SKM-1 (cell line): ENCODE results near the gene CAMK1D.

ENCODE experiments used
- DNase-seq: peaks from one replicate; lab custom pipeline; 2025; ENCODE audit not compliant: unreplicated experiment; lab: John Stamatoyannopoulos, UW

Gene CAMK1D

DNA sequence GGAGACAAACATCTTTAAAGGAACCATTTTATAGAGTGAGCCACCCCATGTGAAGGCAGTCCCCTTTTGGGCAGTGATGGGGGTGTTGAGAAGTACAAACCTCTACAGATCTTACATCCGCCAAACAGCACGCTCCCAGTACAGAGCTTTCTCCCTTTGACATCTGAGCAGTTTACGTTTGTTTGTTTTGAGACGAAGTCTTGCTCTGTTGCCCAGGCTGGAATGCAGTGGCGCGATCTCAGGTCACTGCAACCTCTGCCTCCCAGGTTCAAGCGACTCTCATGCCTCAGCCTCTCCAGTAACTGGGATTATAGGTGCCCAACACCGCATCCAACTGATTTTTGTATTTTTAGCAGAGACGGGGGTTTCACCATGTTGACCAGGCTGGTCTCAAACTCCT is 523.2 kb downstream of the CAMK1D start:
- DNase-seq, result no peak

DNA sequence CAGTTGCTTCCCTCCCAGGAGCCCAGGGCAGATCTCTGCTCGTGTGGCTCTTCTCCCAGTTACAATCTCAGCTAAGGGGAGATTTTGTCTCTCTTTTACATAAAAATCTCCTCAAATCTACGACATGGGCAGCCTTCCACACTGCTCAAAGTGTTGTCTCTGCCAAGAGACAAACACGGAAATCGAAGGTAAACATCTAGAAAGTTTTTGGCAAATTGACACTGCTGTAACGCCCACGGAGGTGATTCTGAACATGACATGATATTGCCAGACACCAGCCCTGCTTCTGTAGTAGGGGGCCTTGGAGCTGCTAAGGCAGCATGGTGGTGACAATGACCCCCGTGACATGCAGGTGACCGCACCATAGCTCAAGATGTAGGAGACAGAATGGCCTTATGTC is 523.8 kb downstream of the CAMK1D start:
- no peak for DNase-seq

DNA sequence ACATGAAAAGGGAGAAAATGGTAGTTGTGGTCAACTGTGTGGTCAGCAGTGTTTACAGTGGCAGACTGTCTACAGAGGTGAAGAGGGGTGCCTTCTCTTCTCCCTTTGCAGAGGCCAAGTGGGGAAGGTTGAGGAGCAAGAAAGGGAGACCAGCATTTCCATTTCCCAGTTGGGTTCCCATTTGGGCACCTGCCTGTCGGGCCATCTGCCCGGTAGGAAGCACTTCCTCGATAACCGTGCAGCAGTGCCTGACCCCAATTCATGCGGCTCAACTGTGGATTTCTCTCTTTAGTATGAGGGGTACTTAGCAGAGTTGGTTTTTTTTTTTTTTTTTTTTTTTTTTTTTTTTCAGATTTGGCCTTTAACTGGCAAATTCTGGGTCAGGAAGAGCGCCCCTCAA is 525.2 kb downstream of the CAMK1D start:
- no peak for DNase-seq

DNA sequence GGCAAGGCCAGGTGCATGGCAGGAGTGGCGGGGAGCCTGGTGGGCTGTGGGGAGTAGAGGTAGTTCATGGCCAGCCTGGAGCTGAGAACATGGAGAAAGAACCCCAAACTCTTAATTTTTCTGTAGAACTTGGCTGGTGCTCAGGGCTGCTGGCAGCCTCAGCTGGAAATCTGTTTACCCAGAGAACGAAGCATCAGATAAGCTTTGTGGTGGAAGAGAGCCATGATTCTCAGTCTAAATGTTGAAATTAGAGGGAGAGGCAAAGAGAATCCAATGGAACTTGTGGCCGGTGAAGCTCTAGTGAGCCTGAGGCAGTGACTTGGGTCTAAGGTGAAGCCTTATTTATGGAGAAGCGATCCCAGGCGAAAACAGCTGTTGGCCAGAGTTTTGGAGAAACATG is 525.8 kb downstream of the CAMK1D start:
- DNase-seq, result no peak

DNA sequence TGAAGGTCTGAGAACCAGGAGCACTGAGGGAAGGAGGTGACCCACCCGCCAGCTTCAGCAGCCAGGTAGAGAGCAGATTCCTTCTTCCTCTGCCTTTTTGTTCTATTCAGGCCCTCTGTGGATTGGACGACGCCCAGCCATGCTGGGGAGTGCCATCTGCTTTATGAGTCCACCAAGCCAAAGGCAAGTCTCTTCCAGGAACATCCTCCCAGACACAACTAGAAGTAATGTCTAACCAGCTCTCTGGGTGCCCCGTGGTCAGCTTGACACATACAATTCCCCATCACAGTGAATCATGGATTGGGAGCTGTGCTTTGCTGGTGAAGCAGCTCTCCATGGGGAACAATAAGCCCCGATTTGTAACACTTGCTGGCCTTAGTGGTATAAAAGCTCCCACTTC is 526.9 kb downstream of the CAMK1D start:
- DNase-seq, result no peak

DNA sequence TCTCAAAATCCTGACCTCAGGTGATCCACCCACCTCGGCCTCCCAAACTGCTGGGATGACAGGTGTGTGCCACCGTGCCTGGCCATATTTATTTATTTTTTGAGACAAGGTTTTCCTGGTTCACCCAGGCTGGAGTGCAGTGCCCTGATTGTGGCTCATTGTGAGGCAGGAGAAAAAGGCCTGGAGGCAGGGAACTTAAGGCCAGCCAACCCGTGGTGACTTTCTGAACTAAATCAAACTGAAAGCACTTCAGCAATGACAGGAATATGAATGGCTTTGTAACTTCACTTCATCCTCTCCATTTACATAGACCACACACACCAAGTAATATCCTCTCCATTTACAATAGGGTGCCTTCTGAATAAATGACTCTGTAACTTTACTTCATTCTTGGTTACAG is 527.8 kb downstream of the CAMK1D start:
- DNase-seq, result no peak

DNA sequence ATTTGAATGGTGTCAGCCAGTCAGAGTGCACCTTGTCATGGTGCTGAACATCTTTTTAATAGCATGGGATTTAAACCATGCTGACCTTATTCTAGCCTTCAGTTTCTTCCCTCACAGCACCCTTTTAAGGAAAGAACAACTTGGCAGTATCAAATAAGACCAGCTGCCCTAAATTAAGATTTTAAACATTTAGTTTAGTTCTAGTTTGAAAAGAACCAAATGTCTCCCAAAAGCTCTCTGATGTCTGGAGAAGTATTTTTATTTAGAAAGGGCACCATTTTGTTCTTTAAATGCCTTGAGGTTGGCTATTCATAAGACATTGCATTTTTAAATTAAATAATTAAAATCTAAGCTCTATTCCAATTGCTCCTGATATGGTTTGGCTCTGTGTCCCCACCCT is 531.1 kb downstream of the CAMK1D start:
- no peak for DNase-seq

DNA sequence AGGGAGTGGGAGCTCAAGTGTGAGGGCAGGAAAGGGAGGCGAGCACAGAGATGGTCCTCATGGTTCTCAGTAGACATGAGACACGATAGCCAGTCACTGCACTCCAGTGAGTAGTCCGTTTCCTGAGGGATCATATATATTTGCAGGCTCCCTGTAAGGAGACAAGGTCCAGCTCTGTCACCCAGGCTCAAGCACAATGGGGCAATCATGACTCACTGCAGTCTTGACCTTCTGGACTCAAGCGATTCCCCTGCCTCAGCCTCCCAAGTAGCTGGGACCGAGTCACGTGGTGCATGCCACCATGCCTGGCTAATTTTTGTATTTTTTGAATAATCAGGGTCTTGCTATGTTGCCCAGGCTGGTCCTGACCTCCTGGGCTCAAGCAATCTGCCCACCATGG is 535.5 kb downstream of the CAMK1D start:
- DNase-seq, result no peak
